ENCODE results near the gene MORC2.

MORC2 gene

GRCh38 chr22:30906411-30906810 is 62.2 kb downstream of the MORC2 start:
- Histone ChIP-seq H3K4me3 (ENCODE audit: low read length in 2 of 2) (no peak overlapping the region), H3K36me3 (ENCODE audit: control insufficient read depth in 2 of 2, insufficient read depth in 2 of 2, low read length in 2 of 2) (no peaks in the 10 kb centered on the region), H3K27ac (ENCODE audit: low read depth in 2 of 2, low read length in 2 of 2) (no peak overlapping the region), H3K9ac (ENCODE audit: low read depth in 1 of 2, low read length in 2 of 2) (no peak overlapping the region), H3K9me3 (ENCODE audit: control insufficient read depth in 2 of 2, low read length in 2 of 2) (no peaks in the 10 kb centered on the region), H3K4me1 (ENCODE audit: control insufficient read depth in 2 of 2, insufficient read depth in 2 of 2, low read length in 2 of 2) (no peaks in the 10 kb centered on the region), H3K27me3 (ENCODE audit: control insufficient read depth in 2 of 2, insufficient read depth in 2 of 2, low read length in 2 of 2) (no peaks in the 10 kb centered on the region)

- Histone ChIP-seq H3K36me3 (ENCODE audit: control insufficient read depth in 2 of 2, insufficient read depth in 2 of 2, low read length in 2 of 2) (no peaks in the 10 kb centered on the region), H3K4me1 (ENCODE audit: control insufficient read depth in 2 of 2, insufficient read depth in 2 of 2, low read length in 2 of 2) (no peaks in the 10 kb centered on the region), H3K4me3 (ENCODE audit: low read length in 2 of 2) (no peak overlapping the region), H3K9ac (ENCODE audit: low read depth in 1 of 2, low read length in 2 of 2) (no peak overlapping the region), H3K9me3 (ENCODE audit: control insufficient read depth in 2 of 2, low read length in 2 of 2) (no peaks in the 10 kb centered on the region), H3K27me3 (ENCODE audit: control insufficient read depth in 2 of 2, insufficient read depth in 2 of 2, low read length in 2 of 2) (no peaks in the 10 kb centered on the region), H3K27ac (ENCODE audit: low read depth in 2 of 2, low read length in 2 of 2) (no peak overlapping the region)
These were observed 62.8 kb downstream of the MORC2 start for GRCh38 chr22:30905696-30906341.

- H3K36me3 ChIP-seq (ENCODE audit: control insufficient read depth in 2 of 2, insufficient read depth in 2 of 2, low read length in 2 of 2): no peaks in the 10 kb centered on the region
- H3K27me3 ChIP-seq (ENCODE audit: control insufficient read depth in 2 of 2, insufficient read depth in 2 of 2, low read length in 2 of 2): no peaks in the 10 kb centered on the region
- no peak overlapping the region for H3K4me3 ChIP-seq (ENCODE audit: low read length in 2 of 2)
- no peak overlapping the region for H3K27ac ChIP-seq (ENCODE audit: low read depth in 2 of 2, low read length in 2 of 2)
- H3K4me1 ChIP-seq (ENCODE audit: control insufficient read depth in 2 of 2, insufficient read depth in 2 of 2, low read length in 2 of 2): no peaks in the 10 kb centered on the region
- H3K9ac ChIP-seq (ENCODE audit: low read depth in 1 of 2, low read length in 2 of 2): no peak overlapping the region
- no peaks in the 10 kb centered on the region for H3K9me3 ChIP-seq (ENCODE audit: control insufficient read depth in 2 of 2, low read length in 2 of 2)
These were observed 64.6 kb downstream of the MORC2 start for GRCh38 chr22:30903876-30904460.

GRCh38 chr22:30902496-30903357 is 65.8 kb downstream of the MORC2 start:
- Histone ChIP-seq H3K4me1 (ENCODE audit: control insufficient read depth in 2 of 2, insufficient read depth in 2 of 2, low read length in 2 of 2) (no peaks in the 10 kb centered on the region), H3K4me3 (ENCODE audit: low read length in 2 of 2) (no peak overlapping the region), H3K36me3 (ENCODE audit: control insufficient read depth in 2 of 2, insufficient read depth in 2 of 2, low read length in 2 of 2) (no peaks in the 10 kb centered on the region), H3K9ac (ENCODE audit: low read depth in 1 of 2, low read length in 2 of 2) (no peak overlapping the region), H3K9me3 (ENCODE audit: control insufficient read depth in 2 of 2, low read length in 2 of 2) (no peaks in the 10 kb centered on the region), H3K27ac (ENCODE audit: low read depth in 2 of 2, low read length in 2 of 2) (no peak overlapping the region), H3K27me3 (ENCODE audit: control insufficient read depth in 2 of 2, insufficient read depth in 2 of 2, low read length in 2 of 2) (no peaks in the 10 kb centered on the region)

GRCh38 chr22:30894371-30894740 is 74.2 kb downstream of the MORC2 start:
- Histone ChIP-seq H3K36me3 (ENCODE audit: control insufficient read depth in 2 of 2, insufficient read depth in 2 of 2, low read length in 2 of 2) (no peaks in the 10 kb centered on the region), H3K9ac (ENCODE audit: low read depth in 1 of 2, low read length in 2 of 2) (no peak overlapping the region), H3K27me3 (ENCODE audit: control insufficient read depth in 2 of 2, insufficient read depth in 2 of 2, low read length in 2 of 2) (no peaks in the 10 kb centered on the region), H3K27ac (ENCODE audit: low read depth in 2 of 2, low read length in 2 of 2) (no peak overlapping the region), H3K4me1 (ENCODE audit: control insufficient read depth in 2 of 2, insufficient read depth in 2 of 2, low read length in 2 of 2) (no peaks in the 10 kb centered on the region), H3K9me3 (ENCODE audit: control insufficient read depth in 2 of 2, low read length in 2 of 2) (no peaks in the 10 kb centered on the region), H3K4me3 (ENCODE audit: low read length in 2 of 2) (no peak overlapping the region)

- H3K9me3 ChIP-seq (ENCODE audit: control insufficient read depth in 2 of 2, low read length in 2 of 2): no peaks in the 10 kb centered on the region
- H3K27ac ChIP-seq (ENCODE audit: low read depth in 2 of 2, low read length in 2 of 2): no peak overlapping the region
- no peaks in the 10 kb centered on the region for H3K36me3 ChIP-seq (ENCODE audit: control insufficient read depth in 2 of 2, insufficient read depth in 2 of 2, low read length in 2 of 2)
- H3K4me3 ChIP-seq (ENCODE audit: low read length in 2 of 2): no peak overlapping the region
- no peaks in the 10 kb centered on the region for H3K27me3 ChIP-seq (ENCODE audit: control insufficient read depth in 2 of 2, insufficient read depth in 2 of 2, low read length in 2 of 2)
- no peak overlapping the region for H3K9ac ChIP-seq (ENCODE audit: low read depth in 1 of 2, low read length in 2 of 2)
- H3K4me1 ChIP-seq (ENCODE audit: control insufficient read depth in 2 of 2, insufficient read depth in 2 of 2, low read length in 2 of 2): no peaks in the 10 kb centered on the region
These were observed 74.9 kb downstream of the MORC2 start for GRCh38 chr22:30893434-30894370.

- Histone ChIP-seq H3K9me3 (ENCODE audit: control insufficient read depth in 2 of 2, low read length in 2 of 2) (no peaks in the 10 kb centered on the region), H3K27ac (ENCODE audit: low read depth in 2 of 2, low read length in 2 of 2) (no peak overlapping the region), H3K4me1 (ENCODE audit: control insufficient read depth in 2 of 2, insufficient read depth in 2 of 2, low read length in 2 of 2) (no peaks in the 10 kb centered on the region), H3K36me3 (ENCODE audit: control insufficient read depth in 2 of 2, insufficient read depth in 2 of 2, low read length in 2 of 2) (no peaks in the 10 kb centered on the region), H3K4me3 (ENCODE audit: low read length in 2 of 2) (no peak overlapping the region), H3K9ac (ENCODE audit: low read depth in 1 of 2, low read length in 2 of 2) (no peak overlapping the region), H3K27me3 (ENCODE audit: control insufficient read depth in 2 of 2, insufficient read depth in 2 of 2, low read length in 2 of 2) (no peaks in the 10 kb centered on the region)
These were observed 75.8 kb downstream of the MORC2 start for GRCh38 chr22:30892731-30893221.

GRCh38 chr22:30892286-30892685 is 76.3 kb downstream of the MORC2 start:
- H3K9ac ChIP-seq (ENCODE audit: low read depth in 1 of 2, low read length in 2 of 2): no peak overlapping the region
- no peaks in the 10 kb centered on the region for H3K9me3 ChIP-seq (ENCODE audit: control insufficient read depth in 2 of 2, low read length in 2 of 2)
- no peaks in the 10 kb centered on the region for H3K36me3 ChIP-seq (ENCODE audit: control insufficient read depth in 2 of 2, insufficient read depth in 2 of 2, low read length in 2 of 2)
- no peaks in the 10 kb centered on the region for H3K27me3 ChIP-seq (ENCODE audit: control insufficient read depth in 2 of 2, insufficient read depth in 2 of 2, low read length in 2 of 2)
- H3K27ac ChIP-seq (ENCODE audit: low read depth in 2 of 2, low read length in 2 of 2): no peak overlapping the region
- no peak overlapping the region for H3K4me3 ChIP-seq (ENCODE audit: low read length in 2 of 2)
- no peaks in the 10 kb centered on the region for H3K4me1 ChIP-seq (ENCODE audit: control insufficient read depth in 2 of 2, insufficient read depth in 2 of 2, low read length in 2 of 2)

- Histone ChIP-seq H3K36me3 (ENCODE audit: control insufficient read depth in 2 of 2, insufficient read depth in 2 of 2, low read length in 2 of 2) (no peaks in the 10 kb centered on the region), H3K4me1 (ENCODE audit: control insufficient read depth in 2 of 2, insufficient read depth in 2 of 2, low read length in 2 of 2) (no peaks in the 10 kb centered on the region), H3K9ac (ENCODE audit: low read depth in 1 of 2, low read length in 2 of 2) (no peak overlapping the region), H3K27me3 (ENCODE audit: control insufficient read depth in 2 of 2, insufficient read depth in 2 of 2, low read length in 2 of 2) (no peaks in the 10 kb centered on the region), H3K9me3 (ENCODE audit: control insufficient read depth in 2 of 2, low read length in 2 of 2) (no peaks in the 10 kb centered on the region), H3K4me3 (ENCODE audit: low read length in 2 of 2) (no peak overlapping the region), H3K27ac (ENCODE audit: low read depth in 2 of 2, low read length in 2 of 2) (no peak overlapping the region)
These were observed 76.8 kb downstream of the MORC2 start for GRCh38 chr22:30891781-30892180.
